GM18861 (cell line): ENCODE results near the gene DMC1.
"Not testable (repeated sequence)": the region's sequence is repeated elsewhere in the genome, so short reads cannot be mapped to it uniquely, and the experiment has no call there.

Experiments used
- ATAC-seq: cut with Tn5 transposase; IDR thresholded peaks from one replicate; pipeline ENCODE4 v1.9.1; 2021; ENCODE audit not compliant: unreplicated experiment

The DMC1 gene

DNA sequence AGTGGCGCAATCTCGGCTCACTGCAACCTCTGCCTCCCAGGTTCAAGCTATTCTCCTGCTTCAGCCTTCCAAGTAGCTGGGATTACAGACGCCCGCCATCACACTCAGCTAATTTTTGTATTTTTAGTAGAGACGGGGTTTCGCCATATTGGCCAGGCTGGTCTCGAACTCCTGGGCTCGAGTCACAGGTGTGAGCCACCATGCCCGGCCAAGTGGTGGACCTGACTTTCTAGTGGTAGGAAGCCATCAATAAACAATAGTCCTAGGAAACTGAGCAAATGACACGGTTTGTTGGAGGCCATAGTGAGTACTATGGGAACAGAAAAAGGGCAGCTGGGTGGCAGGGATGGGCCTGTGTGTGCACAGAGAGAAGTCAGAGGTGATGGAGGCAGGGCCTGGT, 99.8 kb downstream of the DMC1 start:
- ATAC-seq: not testable (repeated sequence)

DNA sequence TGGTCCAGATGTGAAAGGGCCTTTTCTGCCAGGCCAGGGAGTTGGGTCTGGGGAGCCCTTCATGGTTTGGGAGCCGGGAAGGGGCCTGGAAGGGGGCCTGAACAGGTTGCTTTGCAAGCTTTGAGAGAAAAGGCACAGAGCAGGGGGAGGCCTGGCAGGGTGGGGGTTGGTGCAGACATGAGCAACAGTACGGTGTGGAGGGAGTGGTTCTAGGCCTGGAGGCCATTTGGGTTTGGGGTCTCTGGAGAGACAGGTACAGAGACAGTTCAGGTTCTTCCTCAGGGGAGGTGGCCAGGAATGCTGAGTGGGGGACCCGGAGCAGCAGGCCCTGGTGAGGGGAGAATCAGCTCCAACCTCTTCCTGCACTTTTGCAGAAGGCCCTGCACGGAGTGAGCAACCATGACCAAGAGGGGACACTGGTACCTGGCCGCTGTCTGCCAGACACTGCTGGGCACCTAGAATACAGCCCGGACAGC, 100.6 kb downstream of the DMC1 start:
- no peak for ATAC-seq
